ENCODE measurements around the gene PPIP5K1. TPM values are rescaled to one million over a fixed set of nuclear protein-coding genes. Genes with fewer than 3 reads are reported as not detected.
"Not testable (repeated sequence)": the region's sequence is repeated elsewhere in the genome, so short reads cannot be mapped to it uniquely, and the experiment has no call there.

The PPIP5K1 gene
- total RNA-seq, result 10 to 100 TPM; 19.0 to 58.4 TPM

DNA sequence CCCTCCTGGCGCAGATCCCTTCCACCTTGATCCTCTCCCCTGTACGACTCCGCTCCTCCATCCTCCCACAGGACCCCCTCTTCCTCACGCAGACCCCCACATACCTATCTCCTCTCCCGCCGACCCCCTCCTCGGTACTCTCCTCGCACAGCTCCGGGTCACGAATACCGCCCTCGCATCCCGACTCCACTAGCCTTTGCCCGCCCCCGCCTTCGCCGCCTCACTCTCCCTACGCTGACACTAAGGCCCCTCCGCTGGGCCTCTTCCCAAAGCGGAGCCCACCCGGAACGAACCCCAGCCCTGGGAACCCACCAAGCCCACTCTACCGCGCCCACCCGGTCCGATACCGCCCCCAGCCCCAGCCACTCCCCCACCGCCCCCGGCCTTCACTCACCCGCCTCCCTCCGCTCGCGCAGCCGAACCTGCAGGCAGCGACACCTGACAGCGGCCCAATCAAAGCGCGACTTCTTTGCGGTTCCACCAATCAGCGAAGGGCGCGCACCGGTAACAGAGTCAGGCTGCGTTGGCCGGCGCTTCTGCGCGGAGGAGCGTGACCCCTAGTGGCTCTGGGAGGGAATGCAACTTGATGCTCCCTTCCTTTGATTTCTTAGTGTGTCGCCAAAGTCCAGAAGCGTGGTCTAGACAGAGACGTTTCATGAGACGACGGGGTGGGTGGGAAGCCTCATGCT, at the start of gene PPIP5K1:
Gene PPIP5K1 (minus strand): TSS at position 431 of the 689 bp plus-strand sequence. CDS start 5,704 bp downstream, outside the sequence.
- H3K27me3 ChIP-seq (replicated peaks; ENCODE audit: insufficient read depth); H3K27ac ChIP-seq; H3K9me3 ChIP-seq; H3K4me1 ChIP-seq (replicated peaks); H3K4me3 ChIP-seq; H3K36me3 ChIP-seq; intact Hi-C loops (cut with DNase I); DNase-seq (ENCODE audit: low spot score): not testable (repeated sequence)
- WGBS, result no CpG with 5 or more reads among the region's 54 CpGs

- H3K4me1 ChIP-seq (replicated peaks); H3K27ac ChIP-seq; intact Hi-C loops (cut with DNase I); H3K9me3 ChIP-seq; H3K4me3 ChIP-seq; DNase-seq (ENCODE audit: low spot score); H3K27me3 ChIP-seq (replicated peaks; ENCODE audit: insufficient read depth); H3K36me3 ChIP-seq: not testable (repeated sequence)
- WGBS, result 77% methylated on average over 8 of the region's 8 CpGs
These were observed 48.6 kb upstream of the PPIP5K1 start for GRCh38 chr15:43638464-43639204.

- H3K4me3 ChIP-seq; H3K36me3 ChIP-seq; DNase-seq (ENCODE audit: low spot score); intact Hi-C loops (cut with DNase I); H3K27ac ChIP-seq; H3K9me3 ChIP-seq; H3K4me1 ChIP-seq (replicated peaks); H3K27me3 ChIP-seq (replicated peaks; ENCODE audit: insufficient read depth): not testable (repeated sequence)
These were observed 36.9 kb upstream of the PPIP5K1 start for GRCh38 chr15:43626937-43627336.

DNA sequence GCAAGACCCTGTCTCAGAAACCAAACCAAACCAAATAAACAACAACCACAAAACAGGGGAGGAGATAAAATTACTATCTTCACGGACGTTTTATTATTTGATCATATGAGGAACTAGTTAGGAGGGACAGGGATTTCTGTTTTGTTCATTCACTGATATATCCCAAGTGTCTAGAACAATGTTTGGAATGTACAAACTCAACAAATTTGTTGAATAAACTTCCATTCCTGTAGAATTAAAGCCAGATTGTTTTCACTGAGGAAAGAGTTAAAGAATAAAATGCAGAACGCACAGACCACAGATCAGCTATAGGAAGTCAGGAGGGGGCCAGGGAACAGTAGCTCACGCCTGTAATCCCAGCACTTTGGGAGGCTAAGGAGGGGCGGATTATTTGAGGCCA, 35.1 kb upstream of the PPIP5K1 start:
- no peak for TF ChIP-seq POLR2A (IDR thresholded peaks at IDR 0.05)
- TF ChIP-seq POLR2AphosphoS5 (IDR thresholded peaks at IDR 0.05), result no peak
- TF ChIP-seq, protein P1, sequence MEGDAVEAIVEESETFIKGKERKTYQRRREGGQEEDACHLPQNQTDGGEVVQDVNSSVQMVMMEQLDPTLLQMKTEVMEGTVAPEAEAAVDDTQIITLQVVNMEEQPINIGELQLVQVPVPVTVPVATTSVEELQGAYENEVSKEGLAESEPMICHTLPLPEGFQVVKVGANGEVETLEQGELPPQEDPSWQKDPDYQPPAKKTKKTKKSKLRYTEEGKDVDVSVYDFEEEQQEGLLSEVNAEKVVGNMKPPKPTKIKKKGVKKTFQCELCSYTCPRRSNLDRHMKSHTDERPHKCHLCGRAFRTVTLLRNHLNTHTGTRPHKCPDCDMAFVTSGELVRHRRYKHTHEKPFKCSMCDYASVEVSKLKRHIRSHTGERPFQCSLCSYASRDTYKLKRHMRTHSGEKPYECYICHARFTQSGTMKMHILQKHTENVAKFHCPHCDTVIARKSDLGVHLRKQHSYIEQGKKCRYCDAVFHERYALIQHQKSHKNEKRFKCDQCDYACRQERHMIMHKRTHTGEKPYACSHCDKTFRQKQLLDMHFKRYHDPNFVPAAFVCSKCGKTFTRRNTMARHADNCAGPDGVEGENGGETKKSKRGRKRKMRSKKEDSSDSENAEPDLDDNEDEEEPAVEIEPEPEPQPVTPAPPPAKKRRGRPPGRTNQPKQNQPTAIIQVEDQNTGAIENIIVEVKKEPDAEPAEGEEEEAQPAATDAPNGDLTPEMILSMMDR (IDR thresholded peaks at IDR 0.05), result no peak
- intact Hi-C loops (cut with DNase I), result no loop called here
- no peaks in the 10 kb centered on the region for H3K27me3 ChIP-seq (replicated peaks; ENCODE audit: insufficient read depth)
- H3K36me3 ChIP-seq, result no peaks in the 10 kb centered on the region
- H3K9me3 ChIP-seq, result no peaks in the 10 kb centered on the region
- 24% methylated on average over 5 of the region's 5 CpGs for WGBS
- no peaks in the 10 kb centered on the region for H3K4me1 ChIP-seq (replicated peaks)
- H3K4me3 ChIP-seq, result no peak overlapping the region
- no peak overlapping the region for H3K27ac ChIP-seq
- no peak for DNase-seq (ENCODE audit: low spot score)

- H3K36me3 ChIP-seq; H3K4me1 ChIP-seq (replicated peaks); H3K9me3 ChIP-seq; H3K27ac ChIP-seq; H3K4me3 ChIP-seq; intact Hi-C loops (cut with DNase I); H3K27me3 ChIP-seq (replicated peaks; ENCODE audit: insufficient read depth); DNase-seq (ENCODE audit: low spot score): not testable (repeated sequence)
- 62% methylated on average over 5 of the region's 7 CpGs for WGBS
These were observed 32.2 kb upstream of the PPIP5K1 start for GRCh38 chr15:43622068-43622799.

DNA sequence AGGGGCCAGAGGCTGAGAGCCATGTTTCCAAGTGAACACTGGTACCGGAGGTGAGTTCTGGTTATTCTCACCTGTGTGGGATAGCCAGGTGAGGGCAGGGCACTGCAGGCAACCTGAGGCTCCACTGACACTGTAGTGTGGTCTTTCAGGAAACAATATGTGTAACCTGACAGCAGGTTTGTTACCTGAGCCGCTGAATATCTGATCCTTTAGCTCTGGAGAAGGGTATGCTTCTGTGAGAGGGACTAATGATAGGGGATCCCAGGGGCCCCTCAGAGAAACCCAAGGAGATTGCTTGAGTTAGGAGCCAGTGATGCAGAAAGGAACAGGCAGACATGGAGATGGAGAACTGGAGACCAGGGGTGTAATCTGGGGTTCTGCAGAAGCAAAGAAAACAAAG, 28.7 kb upstream of the PPIP5K1 start, which contains the start of gene STRC:
Gene STRC (minus strand): TSS at position 101 of the 400 bp plus-strand sequence. CDS start 78 bp downstream, at position 23.
- H3K27me3 ChIP-seq (replicated peaks; ENCODE audit: insufficient read depth); H3K4me3 ChIP-seq; H3K36me3 ChIP-seq; H3K9me3 ChIP-seq; DNase-seq (ENCODE audit: low spot score); intact Hi-C loops (cut with DNase I); H3K27ac ChIP-seq; H3K4me1 ChIP-seq (replicated peaks): not testable (repeated sequence)
- WGBS, result no CpG with 5 or more reads among the region's 2 CpGs

DNA sequence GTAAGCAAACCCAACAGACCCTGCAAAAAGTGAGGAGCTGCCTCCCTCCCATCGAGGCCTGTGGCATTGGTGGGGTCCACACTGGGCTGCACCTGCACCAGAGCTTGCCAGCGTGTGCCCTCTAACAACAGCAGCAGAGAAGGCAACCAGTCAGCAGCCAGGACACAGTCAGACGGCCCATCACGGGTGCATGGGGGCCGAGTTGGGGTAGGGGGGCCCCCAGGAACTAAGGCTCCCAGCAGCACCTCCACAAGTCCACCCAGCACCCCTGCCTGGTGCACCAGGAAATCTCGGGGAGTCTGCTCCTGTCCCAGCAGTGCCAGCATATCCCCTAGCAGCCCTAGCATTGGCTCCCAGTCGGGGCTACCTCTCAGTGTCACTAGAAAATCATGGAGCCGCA, 27.7 kb upstream of the PPIP5K1 start:
- H3K9me3 ChIP-seq; H3K4me1 ChIP-seq (replicated peaks); DNase-seq (ENCODE audit: low spot score); H3K36me3 ChIP-seq; H3K4me3 ChIP-seq; intact Hi-C loops (cut with DNase I); H3K27ac ChIP-seq; H3K27me3 ChIP-seq (replicated peaks; ENCODE audit: insufficient read depth): not testable (repeated sequence)
- no CpG with 5 or more reads among the region's 8 CpGs for WGBS

DNA sequence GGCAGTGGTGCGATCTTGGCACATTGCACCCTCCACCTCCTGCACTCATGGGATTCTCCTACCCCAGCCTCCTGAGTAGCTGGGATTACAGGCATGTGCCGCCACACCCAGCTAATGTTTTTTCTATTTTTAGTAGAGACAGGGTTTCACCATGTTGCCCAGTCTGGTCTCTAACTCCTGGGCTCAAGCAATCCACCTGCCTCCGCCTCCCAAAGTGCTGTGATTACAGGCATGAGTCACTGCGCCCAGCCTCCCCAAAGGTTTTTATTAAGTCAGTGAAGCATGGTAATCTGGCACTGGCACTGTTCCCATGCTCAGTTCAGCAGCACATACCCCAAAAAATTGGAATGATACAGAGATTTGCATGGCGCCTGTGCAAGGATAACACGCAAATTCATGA, 12.2 kb upstream of the PPIP5K1 start:
- H3K9me3 ChIP-seq; H3K4me3 ChIP-seq; intact Hi-C loops (cut with DNase I); H3K36me3 ChIP-seq; H3K4me1 ChIP-seq (replicated peaks); H3K27ac ChIP-seq; H3K27me3 ChIP-seq (replicated peaks; ENCODE audit: insufficient read depth); DNase-seq (ENCODE audit: low spot score): not testable (repeated sequence)
- WGBS, result 84% methylated on average over 6 of the region's 6 CpGs

- H3K27me3 ChIP-seq (replicated peaks; ENCODE audit: insufficient read depth); H3K4me1 ChIP-seq (replicated peaks); intact Hi-C loops (cut with DNase I); H3K36me3 ChIP-seq; DNase-seq (ENCODE audit: low spot score); H3K9me3 ChIP-seq; H3K4me3 ChIP-seq; H3K27ac ChIP-seq: not testable (repeated sequence)
- no CpG with 5 or more reads among the region's 2 CpGs for WGBS
These were observed 10.2 kb upstream of the PPIP5K1 start for GRCh38 chr15:43600200-43600599.

DNA sequence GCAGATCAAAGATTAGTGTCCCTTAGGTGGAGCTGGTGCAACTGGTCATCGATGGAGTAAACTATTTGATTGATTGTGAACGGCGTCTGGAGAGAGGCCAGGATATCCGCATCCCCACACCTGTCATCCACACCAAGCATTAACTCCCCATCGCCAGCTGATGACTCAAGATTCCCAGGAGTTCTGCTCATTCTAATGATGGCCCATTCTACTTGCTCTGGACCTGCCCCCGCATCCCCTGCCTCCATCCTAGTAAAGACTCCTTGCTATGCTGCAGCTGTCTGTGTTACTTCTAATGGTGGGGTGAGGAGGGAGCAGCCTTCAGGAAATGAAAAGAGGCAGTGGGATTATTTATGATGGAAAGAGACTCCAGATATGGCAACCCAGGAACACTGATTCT, 9.1 kb upstream of the PPIP5K1 start:
- H3K4me1 ChIP-seq (replicated peaks); H3K9me3 ChIP-seq; DNase-seq (ENCODE audit: low spot score); H3K36me3 ChIP-seq; intact Hi-C loops (cut with DNase I); H3K27ac ChIP-seq; H3K27me3 ChIP-seq (replicated peaks; ENCODE audit: insufficient read depth); H3K4me3 ChIP-seq: not testable (repeated sequence)
- 85% methylated on average over 6 of the region's 6 CpGs for WGBS

Measured in prostate gland (tissue), 2 donors.